NCI-H446 treated with DMSO at 0.1 percent for 48 hours (cell line): Measurements from ENCODE around the gene ZNF541.

ENCODE experiments used
- DNase-seq: peaks from one replicate; lab custom pipeline; 2025; lab: John Stamatoyannopoulos, UW

The ZNF541 gene

GRCh38 chr19:47542030-47542475 is 30.9 kb downstream of the ZNF541 start:
- no peak for DNase-seq

GRCh38 chr19:47541518-47541917 is 31.4 kb downstream of the ZNF541 start:
- no peak for DNase-seq

DNA sequence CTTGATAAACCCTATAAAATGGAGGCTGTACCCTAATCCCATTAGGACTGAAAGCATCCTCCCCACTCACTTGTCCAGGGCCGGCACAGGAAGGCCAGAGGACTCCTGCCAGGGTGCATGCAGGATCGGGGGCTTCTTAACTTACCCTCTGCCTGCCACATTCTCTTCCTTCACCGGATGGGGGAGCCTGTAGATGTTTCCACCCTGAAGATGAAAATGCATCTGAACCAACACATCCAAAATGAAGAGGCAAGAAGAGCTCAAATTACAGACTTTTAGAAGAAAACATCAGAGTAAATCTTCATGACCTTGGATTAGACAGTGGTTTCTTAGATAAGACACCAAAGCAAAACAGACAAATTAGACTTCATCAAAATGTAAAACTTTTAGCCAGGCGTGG is 32.2 kb downstream of the ZNF541 start:
- no peak for DNase-seq

DNA sequence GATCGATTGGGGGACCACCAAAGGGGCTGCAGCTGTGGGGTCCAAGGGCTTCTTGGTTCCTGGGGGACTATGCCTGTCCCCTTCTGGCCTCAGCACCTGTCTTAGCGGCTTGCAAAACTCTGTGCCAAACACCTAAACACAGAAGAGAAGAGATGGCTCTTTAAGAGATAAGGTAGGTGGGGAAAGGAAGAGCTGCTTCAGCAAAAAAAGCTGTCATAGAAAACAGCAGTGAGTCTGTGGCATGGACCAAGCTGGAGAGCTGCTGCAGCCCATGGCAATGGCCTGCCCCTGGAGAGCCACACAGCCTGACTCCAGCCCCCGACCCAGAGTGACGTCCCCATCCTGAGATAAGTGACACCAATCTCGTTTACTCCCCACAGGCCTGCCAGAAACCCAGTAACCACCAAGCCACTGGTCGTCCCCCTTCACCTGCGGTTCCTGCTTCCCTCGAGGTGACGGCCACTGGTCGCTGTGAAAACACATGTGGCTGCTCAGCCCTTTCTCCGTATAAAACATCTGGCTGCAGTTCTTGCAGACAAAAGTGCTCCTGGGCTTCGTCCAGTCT is 33.1 kb downstream of the ZNF541 start:
- no peak for DNase-seq

GRCh38 chr19:47538812-47539211 is 34.1 kb downstream of the ZNF541 start:
- no peak for DNase-seq

- DNase-seq: no peak
Measured at GRCh38 chr19:47537493-47537892, 35.5 kb downstream of the ZNF541 start.

DNA sequence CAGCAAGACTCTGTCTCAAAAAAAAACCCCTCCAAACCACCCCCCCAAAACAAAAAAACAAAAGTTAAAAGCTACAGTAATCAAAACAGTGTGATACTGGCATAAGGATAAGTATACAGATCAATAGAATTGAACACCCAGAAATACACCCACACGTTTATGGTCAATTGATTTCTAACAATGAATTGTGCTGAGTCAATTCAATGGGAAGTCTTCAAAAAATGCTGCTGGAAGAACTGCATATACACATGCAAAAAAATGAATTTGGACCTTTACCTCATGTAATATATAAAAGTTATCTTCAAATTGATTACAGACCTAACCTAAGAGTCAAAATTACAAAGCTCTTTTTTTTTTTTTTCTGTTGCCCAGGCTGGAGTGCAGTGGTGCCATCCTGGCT is 38.3 kb downstream of the ZNF541 start:
- DNase-seq: no peak

DNA sequence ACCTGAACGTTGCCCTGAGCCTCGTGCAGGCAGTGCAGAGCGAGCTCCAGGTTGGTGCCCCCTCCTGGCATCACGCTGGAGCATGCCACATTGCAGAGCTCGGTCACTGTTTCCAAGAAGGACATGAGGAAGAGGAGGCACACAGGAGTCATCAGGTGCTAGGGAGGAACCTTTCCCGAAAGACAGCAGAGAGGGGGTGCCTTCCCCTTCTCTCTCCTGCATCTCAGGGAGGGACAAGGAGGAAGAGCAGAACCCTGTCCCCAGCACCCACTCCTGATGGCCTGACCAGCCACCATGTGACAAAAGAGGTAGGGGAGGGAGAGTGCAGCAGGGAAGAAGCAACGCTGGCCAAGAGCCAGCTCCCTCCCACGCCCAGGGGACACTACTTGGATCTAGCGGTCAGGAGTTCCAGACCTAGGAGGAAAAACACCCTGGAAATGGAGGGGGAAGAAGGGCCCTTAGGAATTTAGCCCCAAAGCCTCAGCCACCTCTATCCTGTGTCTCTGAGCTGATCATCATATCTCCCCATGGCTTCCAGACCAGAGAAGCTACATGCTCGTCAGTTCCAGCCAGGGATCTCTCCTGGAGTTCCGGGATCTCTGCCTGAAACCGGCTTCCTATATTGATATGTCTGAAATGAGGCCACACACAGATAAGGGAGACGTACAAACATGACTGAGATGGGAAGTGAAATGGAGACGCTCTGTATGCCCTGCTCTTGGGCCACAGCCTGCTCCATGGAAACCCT is 41.1 kb downstream of the ZNF541 start:
- no peak for DNase-seq

- DNase-seq: no peak
Measured at GRCh38 chr19:47529018-47529742, 43.8 kb downstream of the ZNF541 start.

DNA sequence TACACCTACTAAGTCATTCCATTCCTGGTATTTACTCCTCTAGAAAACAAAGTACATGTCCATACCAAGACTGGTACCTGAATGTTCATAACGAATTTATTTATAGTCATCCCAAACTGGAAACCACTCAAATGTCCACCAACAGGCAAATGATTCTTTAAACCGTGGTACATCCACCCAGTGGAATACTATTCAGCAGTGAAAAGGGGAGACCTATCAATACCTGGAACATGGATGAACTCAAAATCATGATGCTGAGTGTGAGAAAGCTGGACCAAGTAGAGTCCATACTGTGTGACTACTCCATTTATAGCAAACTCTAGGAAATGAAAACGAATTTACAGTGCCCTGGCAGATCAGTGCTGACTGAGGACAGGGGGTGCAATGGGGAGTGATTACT is 46.1 kb downstream of the ZNF541 start:
- DNase-seq: no peak

DNA sequence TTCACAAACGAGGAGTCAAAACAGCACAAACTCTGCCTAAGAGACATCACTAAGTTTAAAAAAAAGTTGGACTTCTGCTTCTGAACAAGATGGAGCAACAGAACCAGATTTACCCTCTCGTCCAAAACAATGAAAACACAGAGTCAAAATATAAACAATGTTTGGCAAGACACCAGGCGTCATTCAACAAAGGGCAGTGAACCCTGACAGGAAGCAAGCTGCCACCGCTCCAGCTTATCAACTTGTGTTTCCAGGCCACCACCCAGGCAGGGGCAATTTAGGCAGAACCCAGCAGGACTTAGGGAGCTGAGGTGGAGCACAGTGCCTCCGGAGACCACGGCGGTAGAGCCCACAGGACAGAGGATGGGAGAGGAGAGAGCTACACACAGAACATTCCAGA is 49.5 kb downstream of the ZNF541 start:
- no peak for DNase-seq
